Left lobe of liver (tissue), 2 donors: ENCODE data around the gene NTF3. TPM values are rescaled to one million over a fixed set of nuclear protein-coding genes. Genes with fewer than 3 reads are reported as not detected.
A peak's percentile ranks its signal among the peaks of the same experiment; 100 is the strongest.

ENCODE experiments used
- ATAC-seq: fragments of 200-7000 bp; cut with Tn5 transposase; one replicate; pipeline ENCODE4 v1.9.1; 2020; ENCODE audit warnings: mild to moderate bottlenecking, moderate library complexity
- DNase-seq: peaks from one replicate; pipeline ENCODE4 v3.0.0-alpha.2; 2020; ENCODE audit warnings: low spot score
- total RNA-seq: library from RNA; stranded (reverse); gene quantifications from one replicate; pipeline ENCODE4 v1.2.1, GENCODE V29; 2021
- donor health status: DM: no; HTN: no; CAD: no; lungs with moderate emphysema.
- donor health status: DM: no; HTN: yes; CAD: no.

NTF3 gene
- total RNA-seq, 1 donor from 2014 or later, result 4.6 TPM

- no peak for ATAC-seq
These were observed 53.5 kb downstream of the NTF3 start for GRCh38 chr12:5485454-5485853.

GRCh38 chr12:5487076-5487475 lies 55.2 kb downstream of the NTF3 start:
- DNase-seq (no peak), ATAC-seq (no peak)

More at GRCh38 chr12:5485454-5485853, 53.5 kb downstream of the NTF3 start:
- no peak for DNase-seq

- ATAC-seq (no peak), DNase-seq (no peak)
These were observed 56.2 kb downstream of the NTF3 start for GRCh38 chr12:5487948-5488625.

- ATAC-seq (no peak), DNase-seq (no peak)
These were observed 56.7 kb downstream of the NTF3 start for GRCh38 chr12:5488626-5488955.

- no peak for DNase-seq
- ATAC-seq, result no peak
These were observed 57.1 kb downstream of the NTF3 start for GRCh38 chr12:5489017-5489416.

GRCh38 chr12:5489760-5490406 lies 58.0 kb downstream of the NTF3 start:
- DNase-seq (no peak), ATAC-seq (no peak)

- no peak for ATAC-seq
These were observed 60.7 kb downstream of the NTF3 start for GRCh38 chr12:5492562-5492961.

GRCh38 chr12:5493018-5493417 lies 61.1 kb downstream of the NTF3 start:
- DNase-seq (no peak), ATAC-seq (no peak)

More at GRCh38 chr12:5492562-5492961, 60.7 kb downstream of the NTF3 start:
- DNase-seq, result no peak

- no peak for ATAC-seq
- no peak for DNase-seq
These were observed 62.4 kb downstream of the NTF3 start for GRCh38 chr12:5494343-5494742.

- DNase-seq, result peak; percentile 86
- ATAC-seq, result peak; percentile 86
These were observed 65.6 kb downstream of the NTF3 start for GRCh38 chr12:5497329-5498053.

- DNase-seq (no peak), ATAC-seq (no peak)
These were observed 66.2 kb downstream of the NTF3 start for GRCh38 chr12:5498076-5498475.

- DNase-seq (no peak), ATAC-seq (peak; percentile 28)
These were observed 66.9 kb downstream of the NTF3 start for GRCh38 chr12:5498806-5499205.

GRCh38 chr12:5499566-5500330 lies 67.8 kb downstream of the NTF3 start:
- ATAC-seq (no peak), DNase-seq (no peak)

GRCh38 chr12:5500331-5500659 lies 68.4 kb downstream of the NTF3 start:
- DNase-seq (no peak), ATAC-seq (no peak)

- DNase-seq, result no peak
- no peak for ATAC-seq
These were observed 71.9 kb downstream of the NTF3 start for GRCh38 chr12:5503774-5504173.

- no peak for DNase-seq
- ATAC-seq, result no peak
These were observed 73.2 kb downstream of the NTF3 start for GRCh38 chr12:5505116-5505515.

- no peak for ATAC-seq
- DNase-seq, result no peak
These were observed 73.8 kb downstream of the NTF3 start for GRCh38 chr12:5505751-5506150.

- no peak for DNase-seq
- ATAC-seq, result no peak
These were observed 74.4 kb downstream of the NTF3 start for GRCh38 chr12:5506295-5506694.

GRCh38 chr12:5506821-5507231 lies 74.9 kb downstream of the NTF3 start:
- peak; percentile 47 for DNase-seq

GRCh38 chr12:5507401-5507935 lies 75.6 kb downstream of the NTF3 start:
- no peak for ATAC-seq
- no peak for DNase-seq

More at GRCh38 chr12:5506821-5507231, 74.9 kb downstream of the NTF3 start:
- ATAC-seq, result peak; percentile 40

- ATAC-seq, result no peak
- DNase-seq, result no peak
These were observed 76.0 kb downstream of the NTF3 start for GRCh38 chr12:5507944-5508343.
